HG03045 (cell line): ENCODE measurements around the gene CEBPZOS.
"Not testable (repeated sequence)": the region's sequence is repeated elsewhere in the genome, so short reads cannot be mapped to it uniquely, and the experiment has no call there.

Source experiments
- ATAC-seq: cut with Tn5 transposase; IDR thresholded peaks from one replicate; pipeline ENCODE4 v1.9.1; 2021; ENCODE audit warnings: mild to moderate bottlenecking, moderate library complexity; ENCODE audit not compliant: unreplicated experiment

The CEBPZOS gene

GRCh38 chr2:37190290-37190689, 6.0 kb upstream of the CEBPZOS start:
- no peak for ATAC-seq

GRCh38 chr2:37191253-37191652, 5.0 kb upstream of the CEBPZOS start:
- ATAC-seq = no peak

GRCh38 chr2:37191747-37192146, 4.5 kb upstream of the CEBPZOS start:
- ATAC-seq = no peak

GRCh38 chr2:37192551-37192950, 3.7 kb upstream of the CEBPZOS start:
- ATAC-seq = no peak

GRCh38 chr2:37195862-37196319, 405 bp upstream of the CEBPZOS start:
- ATAC-seq = not testable (repeated sequence)

- no peak for ATAC-seq
Measured at GRCh38 chr2:37198681-37199065, 2.4 kb downstream of the CEBPZOS start.

GRCh38 chr2:37201208-37201607, 4.9 kb downstream of the CEBPZOS start:
- no peak for ATAC-seq

- ATAC-seq = no peak
Measured at GRCh38 chr2:37201766-37202165, 5.5 kb downstream of the CEBPZOS start.

- no peak for ATAC-seq
Measured at GRCh38 chr2:37203708-37204107, 7.4 kb downstream of the CEBPZOS start.

- ATAC-seq = not testable (repeated sequence)
Measured at GRCh38 chr2:37205071-37205661, 8.9 kb downstream of the CEBPZOS start.

GRCh38 chr2:37205689-37206341, 9.5 kb downstream of the CEBPZOS start:
- no peak for ATAC-seq

- ATAC-seq = not testable (repeated sequence)
Measured at GRCh38 chr2:37206760-37207159, 10.5 kb downstream of the CEBPZOS start.

- no peak for ATAC-seq
Measured at GRCh38 chr2:37211212-37211611, 14.9 kb downstream of the CEBPZOS start.

- ATAC-seq = no peak
Measured at GRCh38 chr2:37211939-37212338, 15.6 kb downstream of the CEBPZOS start.

- no peak for ATAC-seq
Measured at GRCh38 chr2:37215250-37215649, 19.0 kb downstream of the CEBPZOS start.

GRCh38 chr2:37219046-37219445, 22.8 kb downstream of the CEBPZOS start:
- ATAC-seq = no peak

GRCh38 chr2:37223131-37223530, 26.8 kb downstream of the CEBPZOS start:
- no peak for ATAC-seq

GRCh38 chr2:37224063-37224462, 27.8 kb downstream of the CEBPZOS start:
- ATAC-seq = no peak

GRCh38 chr2:37225129-37225528, 28.8 kb downstream of the CEBPZOS start:
- ATAC-seq = not testable (repeated sequence)

- ATAC-seq = no peak
Measured at GRCh38 chr2:37226863-37227262, 30.6 kb downstream of the CEBPZOS start.

- ATAC-seq = no peak
Measured at GRCh38 chr2:37228788-37229187, 32.5 kb downstream of the CEBPZOS start.

GRCh38 chr2:37230581-37230980, 34.3 kb downstream of the CEBPZOS start:
- ATAC-seq = no peak
